ENCODE results near the gene SPINK8. TPM values are rescaled to one million over a fixed set of nuclear protein-coding genes. Genes with fewer than 3 reads are reported as not detected.

Gene SPINK8
- polyA plus RNA-seq, 1 experiment, result not detected

DNA sequence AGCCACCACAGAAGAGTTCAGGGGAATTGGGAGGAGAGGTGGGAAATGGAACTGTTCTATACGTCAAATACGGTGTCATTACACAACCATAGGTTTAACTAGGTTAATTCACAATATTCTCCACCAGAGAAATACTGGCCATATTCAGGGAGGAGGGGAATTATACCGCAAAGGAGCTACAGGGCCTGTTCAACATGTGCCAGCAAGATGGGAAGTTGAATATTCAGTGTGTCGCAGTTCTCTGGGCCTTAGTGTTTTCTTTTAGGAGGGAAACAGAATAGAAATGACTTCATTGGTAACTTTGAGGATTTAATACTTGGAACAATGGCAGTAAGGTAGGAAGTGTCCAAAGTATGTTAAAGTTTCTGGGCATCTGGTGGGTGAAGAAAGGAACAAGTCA, 20.5 kb upstream of the SPINK8 start:
- no peak overlapping the region for H3K27ac ChIP-seq (ENCODE audit: low read depth, low read length)
- peaks cover 39% of the 10 kb centered on the region for H3K27me3 ChIP-seq (ENCODE audit: control insufficient read depth, insufficient read depth, low read length)
- H3K4me3 ChIP-seq (ENCODE audit: low read depth, low read length), result no peak overlapping the region
- DNase-seq (ENCODE audit: low read depth, low spot score), result no peak
- peaks cover 9% of the 10 kb centered on the region; the same call in 1 of the 2 replicates for H3K9me3 ChIP-seq (ENCODE audit: control insufficient read depth, insufficient read depth, low read length)
- ChIA-PET POLR2A (interaction anchor here (0.7 kb wide), 1 partner anchor 135 kb away, joined by 7 read pairs; no protein-coding TSS in a partner anchor), CTCF (no interaction called here)
- TF ChIP-seq CTCF (IDR thresholded peaks at IDR 0.05; ENCODE audit: low read depth, low read length), result no peak

DNA sequence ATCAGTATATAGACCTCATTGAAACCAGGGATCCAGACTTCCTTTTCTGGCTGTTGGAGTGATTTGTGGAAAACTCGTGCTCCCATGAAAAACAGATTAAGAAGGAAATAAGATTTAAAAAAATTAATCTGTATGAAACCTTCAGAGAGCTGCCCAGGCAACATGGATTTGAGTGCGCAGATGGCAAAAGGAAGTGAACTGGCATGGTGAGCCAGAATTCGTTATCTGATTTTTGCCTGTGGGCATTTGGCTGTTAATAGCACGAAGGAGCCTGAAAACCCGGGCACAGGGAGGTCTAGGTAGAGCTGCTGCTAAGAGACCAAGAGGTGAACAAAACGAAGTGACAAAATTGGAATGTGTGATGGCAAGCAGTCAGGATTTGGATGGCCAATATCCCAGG, 19.1 kb upstream of the SPINK8 start:
- peaks cover 35% of the 10 kb centered on the region for H3K27me3 ChIP-seq (ENCODE audit: control insufficient read depth, insufficient read depth, low read length)
- TF ChIP-seq CTCF (IDR thresholded peaks at IDR 0.05; ENCODE audit: low read depth, low read length), result no peak
- POLR2A ChIA-PET, result no interaction called here
- no peak overlapping the region for H3K27ac ChIP-seq (ENCODE audit: low read depth, low read length)
- no peak for DNase-seq (ENCODE audit: low read depth, low spot score)
- peaks cover under 1% of the 10 kb centered on the region; the same call in 1 of the 2 replicates for H3K9me3 ChIP-seq (ENCODE audit: control insufficient read depth, insufficient read depth, low read length)
- no peak overlapping the region for H3K4me3 ChIP-seq (ENCODE audit: low read depth, low read length)
- CTCF ChIA-PET, result interaction anchor here (0.7 kb wide), 1 partner anchor 333 kb away, joined by 5 read pairs; the partner anchor contains the start of gene NCKIPSD

DNA sequence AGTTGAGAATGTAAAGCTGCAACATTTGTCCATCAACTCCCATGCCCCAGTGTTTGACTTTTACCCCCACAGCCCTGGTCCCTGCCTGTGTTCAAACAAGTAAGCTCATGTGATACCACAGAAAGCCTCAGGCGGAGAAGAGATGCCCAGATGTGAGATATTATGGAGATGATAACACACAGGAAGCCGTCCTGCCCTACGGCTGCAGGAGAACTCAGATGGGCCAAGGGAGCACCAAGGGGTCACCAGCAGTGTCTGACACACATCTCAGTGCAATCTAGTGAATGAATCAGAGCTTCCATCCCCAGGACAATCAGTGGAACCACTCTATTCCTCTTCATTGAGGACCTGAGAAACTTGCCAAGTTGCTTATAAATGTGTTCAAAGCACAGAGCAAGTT, 14.0 kb upstream of the SPINK8 start:
- DNase-seq (ENCODE audit: low read depth, low spot score), result no peak
- Histone ChIP-seq H3K27me3 (ENCODE audit: control insufficient read depth, insufficient read depth, low read length) (peaks cover 21% of the 10 kb centered on the region), H3K9me3 (ENCODE audit: control insufficient read depth, insufficient read depth, low read length) (no peaks in the 10 kb centered on the region), H3K4me3 (ENCODE audit: low read depth, low read length) (no peak overlapping the region), H3K27ac (ENCODE audit: low read depth, low read length) (no peak overlapping the region)
- POLR2A ChIA-PET, result no interaction called here
- no peak for TF ChIP-seq CTCF (IDR thresholded peaks at IDR 0.05; ENCODE audit: low read depth, low read length)
- CTCF ChIA-PET, result interaction anchor here (0.5 kb wide), 1 partner anchor 153 kb away, joined by 4 read pairs; no protein-coding TSS in a partner anchor

- CTCF ChIA-PET, result no interaction called here
Measured at GRCh38 chr3:48345946-48346572, 12.6 kb upstream of the SPINK8 start.

More at GRCh38 chr3:48345946-48346572, 12.6 kb upstream of the SPINK8 start:
- no peak for DNase-seq (ENCODE audit: low read depth, low spot score)
- POLR2A ChIA-PET, result no interaction called here
- TF ChIP-seq CTCF (IDR thresholded peaks at IDR 0.05; ENCODE audit: low read depth, low read length), result no peak
- Histone ChIP-seq H3K4me3 (ENCODE audit: low read depth, low read length) (no peak overlapping the region), H3K9me3 (ENCODE audit: control insufficient read depth, insufficient read depth, low read length) (no peaks in the 10 kb centered on the region), H3K27me3 (ENCODE audit: control insufficient read depth, insufficient read depth, low read length) (peaks cover 9% of the 10 kb centered on the region), H3K27ac (ENCODE audit: low read depth, low read length) (no peak overlapping the region)

All from AG04450 (cell line).